Activated CD8-positive, alpha-beta T cell treated with anti-CD3 and anti-CD28 coated beads for 36 hours (primary cell): ENCODE results near the gene MGA. TPM values are rescaled to one million over a fixed set of nuclear protein-coding genes. Genes with fewer than 3 reads are reported as not detected.

Source experiments
- ATAC-seq: fragments of 200-7000 bp; cut with Tn5 transposase; one replicate; pipeline ENCODE4 v1.10.0; 2021; ENCODE audit warnings: mild to moderate bottlenecking, moderate library complexity
- CTCF ChIA-PET: fragments of 350-600 bp; sonication (Branson Sonifier 250); formaldehyde crosslinking; loops from one replicate; lab custom pipeline; 2021; ENCODE audit warnings: antibody characterized with exemption; lab: Charles Lee
- POLR2A ChIA-PET: fragments of 350-600 bp; sonication (Branson Sonifier 250); formaldehyde crosslinking; loops from one replicate; lab custom pipeline; 2021; ENCODE audit warnings: antibody characterized with exemption; lab: Charles Lee
- DNase-seq: peaks from one replicate; pipeline ENCODE4 v3.0.0-alpha.2; 2020
- H3K27ac Mint-ChIP-seq: one replicate; pipeline ENCODE4 v1.8.0; 2021; ENCODE audit warnings: mild to moderate bottlenecking, mixed read lengths
- H3K27me3 Mint-ChIP-seq: one replicate; pipeline ENCODE4 v1.8.0; 2021; ENCODE audit warnings: mixed read lengths
- H3K36me3 Mint-ChIP-seq: one replicate; pipeline ENCODE4 v1.8.0; 2021; ENCODE audit warnings: low read depth, mixed read lengths
- H3K4me1 Mint-ChIP-seq: one replicate; pipeline ENCODE4 v1.8.0; 2021; ENCODE audit warnings: low read depth, mixed read lengths
- H3K4me3 Mint-ChIP-seq: one replicate; pipeline ENCODE4 v1.8.0; 2021; ENCODE audit warnings: mild to moderate bottlenecking, moderate library complexity, mixed read lengths
- H3K9me3 Mint-ChIP-seq: one replicate; pipeline ENCODE4 v1.8.0; 2021; ENCODE audit warnings: mixed read lengths
- CTCF ChIP-seq: fragments of 200-600 bp; IDR thresholded peaks from one replicate; pipeline ENCODE4 v1.8.0; 2022; ENCODE audit warnings: antibody characterized with exemption, mild to moderate bottlenecking
- intact Hi-C: fragments of 100-400 bp; cut with micrococcal nuclease; formaldehyde crosslinking; loops from one replicate; pipeline ENCODE4 v1.10.0; 2022
- total RNA-seq, 2 experiments: library from RNA; stranded (reverse); gene quantifications; one replicate each; pipeline ENCODE4 v1.2.3, GENCODE V29; 2021

MGA gene
- total RNA-seq, 2 experiments from 2014 or later = 30.7 to 32.6 TPM

- Mint-ChIP-seq H3K4me1 (no peaks in the 10 kb centered on the region), H3K27ac (no peak overlapping the region), H3K27me3 (no peaks in the 10 kb centered on the region), H3K9me3 (peaks cover 10% of the 10 kb centered on the region), H3K36me3 (no peaks in the 10 kb centered on the region), H3K4me3 (no peak overlapping the region)
- no peak for TF ChIP-seq CTCF
- no peak for DNase-seq
- ATAC-seq = no peak
- intact Hi-C loops = no loop called here
- ChIA-PET CTCF (interaction anchor here (1.6 kb wide), 1 partner anchor 163 kb away, joined by 4 read pairs; no protein-coding TSS in a partner anchor), POLR2A (no interaction called here)
Observed at GRCh38 chr15:41648097-41648496, 12.1 kb upstream of the MGA start.

GRCh38 chr15:41648770-41649169, 11.4 kb upstream of the MGA start:
- intact Hi-C loops = no loop called here
- Mint-ChIP-seq H3K27me3 (no peaks in the 10 kb centered on the region), H3K4me3 (no peak overlapping the region), H3K9me3 (peaks cover 10% of the 10 kb centered on the region), H3K4me1 (no peaks in the 10 kb centered on the region), H3K27ac (no peak overlapping the region), H3K36me3 (no peaks in the 10 kb centered on the region)
- DNase-seq (no peak), ATAC-seq (no peak)
- CTCF ChIA-PET = interaction anchor here (1.1 kb wide), 1 partner anchor 142 kb away, joined by 3 read pairs; no protein-coding TSS in a partner anchor
- no peak for TF ChIP-seq CTCF
- POLR2A ChIA-PET = no interaction called here

GRCh38 chr15:41650806-41651205, 9.4 kb upstream of the MGA start:
- intact Hi-C loops = no loop called here
- Mint-ChIP-seq H3K36me3 (no peaks in the 10 kb centered on the region), H3K4me3 (no peak overlapping the region), H3K27ac (no peak overlapping the region), H3K4me1 (no peaks in the 10 kb centered on the region), H3K9me3 (peaks cover 10% of the 10 kb centered on the region), H3K27me3 (no peaks in the 10 kb centered on the region)
- ChIA-PET CTCF (no interaction called here), POLR2A (no interaction called here)
- DNase-seq (no peak), ATAC-seq (no peak)
- TF ChIP-seq CTCF = no peak

GRCh38 chr15:41651373-41651772, 8.8 kb upstream of the MGA start:
- CTCF ChIA-PET = no interaction called here
- peaks cover 10% of the 10 kb centered on the region for H3K9me3 Mint-ChIP-seq
- ATAC-seq (no peak), DNase-seq (no peak)
- intact Hi-C loops = no loop called here
- no peaks in the 10 kb centered on the region for H3K4me1 Mint-ChIP-seq
- POLR2A ChIA-PET = interaction anchor here (0.7 to 1.3 kb wide), 2 partner anchors 9 to 1137 kb away, joined by 3 to 4 read pairs; no protein-coding TSS in a partner anchor
- no peaks in the 10 kb centered on the region for H3K27me3 Mint-ChIP-seq
- H3K36me3 Mint-ChIP-seq = no peaks in the 10 kb centered on the region
- H3K27ac Mint-ChIP-seq = no peak overlapping the region
- H3K4me3 Mint-ChIP-seq = no peak overlapping the region
- no peak for TF ChIP-seq CTCF

GRCh38 chr15:41653760-41654159, 6.4 kb upstream of the MGA start:
- peaks cover under 1% of the 10 kb centered on the region for H3K27me3 Mint-ChIP-seq
- CTCF ChIA-PET = interaction anchor here (1.2 to 2.2 kb wide), 2 partner anchors 18 to 50 kb away, joined by 5 read pairs; no protein-coding TSS in a partner anchor
- no peak for ATAC-seq
- no peak for DNase-seq
- H3K36me3 Mint-ChIP-seq = no peaks in the 10 kb centered on the region
- intact Hi-C loops = no loop called here
- no peak for TF ChIP-seq CTCF
- H3K9me3 Mint-ChIP-seq = peaks cover 10% of the 10 kb centered on the region
- POLR2A ChIA-PET = no interaction called here
- H3K27ac Mint-ChIP-seq = no peak overlapping the region
- H3K4me1 Mint-ChIP-seq = no peaks in the 10 kb centered on the region
- no peak overlapping the region for H3K4me3 Mint-ChIP-seq
